Stimulated activated CD4-positive, alpha-beta T cell treated with anti-CD3 and anti-CD28 coated beads, Interleukin-2, amount 100 ng/mL, for 48 hours (primary cell): Measurements from ENCODE around the gene PGA3.

ENCODE experiments used
- DNase-seq, 2 donors: peaks; one replicate each; pipeline ENCODE4 v3.0.0-alpha.2; 2020

PGA3 gene

GRCh38 chr11:61254403-61255025 is 51.2 kb downstream of the PGA3 start:
- DNase-seq = peak; percentile 68 to 70

GRCh38 chr11:61256710-61257482 is 53.6 kb downstream of the PGA3 start:
- no peak for DNase-seq

- no peak for DNase-seq
Measured at GRCh38 chr11:61258546-61258945, 55.2 kb downstream of the PGA3 start.

GRCh38 chr11:61259363-61259762 is 56.0 kb downstream of the PGA3 start:
- DNase-seq = no peak
